NCI-H1930 (cell line): ENCODE measurements around the gene PRSS57.

ENCODE experiments used
- DNase-seq, 2 experiments: peaks; one replicate each; lab custom pipeline; 2025; lab: John Stamatoyannopoulos, UW

Gene PRSS57

DNA sequence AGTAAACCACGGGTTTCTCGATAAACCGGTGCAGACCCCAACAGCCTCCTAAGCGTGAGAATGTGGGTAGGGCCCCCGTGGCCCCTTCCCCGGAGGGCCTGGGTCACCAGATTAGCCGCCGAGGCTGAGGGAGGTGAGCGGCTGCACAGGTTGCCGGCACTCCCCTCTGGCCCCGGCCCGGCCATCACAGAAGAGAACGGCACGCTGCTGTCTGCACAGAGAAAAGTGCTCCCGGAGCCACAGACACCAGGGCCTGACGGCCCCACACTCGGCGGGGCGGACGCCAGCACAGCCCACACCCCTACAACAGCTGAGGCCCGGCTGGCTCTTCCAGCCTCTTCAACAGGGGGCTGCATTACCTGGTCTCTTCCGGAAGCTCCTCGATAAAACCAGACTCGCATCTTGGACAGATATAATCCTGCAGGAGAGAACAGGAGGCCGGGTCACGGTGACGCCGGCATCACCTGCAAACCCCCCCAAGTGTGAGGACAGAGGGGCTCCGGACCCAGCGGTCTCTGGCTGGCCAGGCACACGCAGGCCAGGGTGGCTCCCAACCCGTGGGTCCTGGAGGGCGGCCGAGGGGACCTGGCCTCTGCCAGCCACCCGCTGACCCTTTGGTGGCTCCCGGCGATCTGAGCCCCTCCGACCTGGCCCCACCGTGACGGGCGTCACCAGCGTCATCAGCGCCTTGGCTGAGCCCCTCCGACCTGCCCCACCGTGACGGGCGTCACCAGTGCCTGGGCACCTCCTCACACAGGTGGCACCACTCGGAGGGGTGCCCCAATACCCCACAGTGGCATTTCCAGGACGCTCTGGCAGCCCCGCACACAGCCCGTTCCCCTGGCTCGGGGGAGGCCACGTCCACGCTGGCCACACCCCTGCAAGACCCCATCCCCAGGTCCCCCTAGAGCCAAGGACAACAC lies 42.5 kb downstream of the PRSS57 start:
- no peak for DNase-seq

DNA sequence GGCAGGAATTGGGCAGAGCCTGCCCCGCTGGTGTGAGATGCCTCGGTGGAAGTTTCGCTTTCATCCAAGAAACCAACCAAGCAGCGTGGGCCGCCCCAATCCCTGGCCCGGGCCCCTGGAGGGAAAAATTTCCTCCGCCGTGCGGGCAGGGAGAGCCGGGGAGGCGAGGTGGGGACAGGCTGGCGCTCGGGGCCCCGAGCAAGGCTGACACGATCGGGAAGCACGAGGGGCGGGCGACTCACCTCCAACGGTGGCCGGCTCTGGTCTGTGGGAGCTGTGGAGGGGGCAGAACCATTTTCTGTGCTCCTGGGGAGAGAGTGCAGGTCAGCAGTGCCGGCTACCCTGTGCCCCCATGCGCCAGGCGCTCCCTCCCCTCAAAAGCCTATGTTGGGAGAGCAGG lies 43.3 kb downstream of the PRSS57 start:
- no peak for DNase-seq

DNA sequence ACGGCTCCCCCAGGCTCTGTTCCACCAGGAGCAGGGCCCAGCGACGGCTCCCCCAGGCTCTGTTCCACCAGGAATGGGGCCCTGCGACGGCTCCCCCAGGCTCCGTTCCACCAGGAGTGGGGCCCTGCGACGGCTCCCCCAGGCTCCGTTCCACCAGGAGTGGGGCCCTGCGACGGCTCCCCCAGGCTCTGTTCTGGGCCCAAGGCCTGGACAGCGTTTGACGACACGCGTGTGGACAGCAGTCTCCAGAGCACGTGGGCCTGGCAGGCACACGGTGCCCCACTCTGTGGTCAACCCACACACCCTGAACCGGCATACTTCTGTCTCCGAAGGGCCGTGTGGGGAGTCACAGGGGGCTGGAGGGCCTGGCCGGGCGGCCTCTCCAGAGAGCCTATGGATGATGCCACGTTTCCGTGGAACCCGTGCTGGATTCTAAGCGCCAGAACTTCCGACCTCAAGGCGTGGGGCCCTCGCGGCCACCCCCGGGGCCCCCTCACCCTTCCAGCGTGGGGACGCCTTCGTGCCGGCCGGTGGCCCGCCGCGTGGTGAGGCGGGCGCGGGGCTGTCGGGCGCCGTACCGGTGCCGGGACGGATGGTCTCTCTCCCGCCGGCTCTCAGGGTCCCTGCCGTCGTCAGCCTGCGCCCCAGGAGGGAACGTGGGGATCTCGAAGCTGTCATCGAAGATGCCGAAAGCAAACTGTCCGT lies 44.0 kb downstream of the PRSS57 start:
- DNase-seq = no peak

DNA sequence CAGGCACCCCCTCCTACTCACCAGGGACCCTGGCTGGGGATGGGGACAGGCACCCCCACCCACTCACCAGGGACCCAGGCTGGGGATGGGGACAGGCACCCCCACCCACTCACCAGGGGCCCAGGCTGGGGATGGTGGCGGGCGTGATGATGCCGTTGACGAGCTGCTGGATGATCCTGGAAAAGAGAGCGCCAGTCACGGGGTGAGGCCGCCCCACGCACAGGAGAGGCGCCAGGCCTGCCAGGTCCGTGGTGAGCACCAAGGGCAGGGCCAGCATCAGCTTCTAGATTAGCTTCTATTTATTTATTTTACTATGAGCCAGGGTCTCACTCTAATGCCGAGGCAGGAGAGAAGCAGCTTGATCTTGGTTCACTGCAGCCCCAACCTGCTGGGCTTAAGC lies 45.1 kb downstream of the PRSS57 start:
- no peak for DNase-seq

DNA sequence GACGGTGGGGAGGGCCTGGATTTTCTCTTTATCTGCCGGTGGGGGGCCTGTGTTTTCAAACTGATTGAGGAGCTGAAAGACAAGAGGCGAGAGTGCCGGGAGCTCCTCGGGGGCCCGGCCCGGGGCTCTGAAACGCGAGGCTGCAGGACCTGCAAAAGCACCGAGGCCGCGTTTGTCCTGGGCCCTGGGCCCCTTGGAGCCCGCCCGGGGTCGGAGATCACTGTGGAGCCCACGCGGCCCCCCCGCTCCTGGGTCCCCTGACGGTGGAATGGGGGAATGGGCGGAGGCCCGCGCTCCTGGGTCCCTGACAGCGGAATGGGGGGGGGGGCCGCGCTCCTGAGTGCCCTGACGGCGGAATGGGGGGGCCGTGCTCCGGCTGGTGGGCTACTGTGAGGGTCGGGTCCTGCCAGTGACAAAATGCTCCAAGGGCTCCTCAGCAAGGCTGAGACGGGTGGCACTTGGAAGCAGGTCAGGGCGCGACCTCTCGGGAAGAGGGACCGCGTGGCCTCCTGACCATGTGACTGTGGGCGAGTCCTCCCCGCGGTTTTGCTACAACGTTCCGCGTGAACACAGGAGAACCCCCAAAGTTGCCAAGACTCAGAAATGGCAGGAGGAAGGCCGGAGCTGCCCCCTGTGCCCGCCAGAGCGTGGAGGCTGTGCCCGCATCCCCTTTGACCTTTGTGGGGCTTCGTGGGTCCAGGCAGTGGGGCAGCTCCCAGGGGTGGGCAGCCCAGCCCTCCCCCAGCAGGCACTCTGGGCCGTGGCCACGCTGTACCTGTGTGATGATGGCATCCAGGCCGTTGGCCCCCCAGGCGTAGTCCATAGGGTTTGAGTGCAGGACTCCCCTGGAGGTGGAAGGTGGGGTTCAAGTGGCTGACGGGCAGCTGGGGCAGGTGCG lies 46.1 kb downstream of the PRSS57 start:
- DNase-seq = no peak

DNA sequence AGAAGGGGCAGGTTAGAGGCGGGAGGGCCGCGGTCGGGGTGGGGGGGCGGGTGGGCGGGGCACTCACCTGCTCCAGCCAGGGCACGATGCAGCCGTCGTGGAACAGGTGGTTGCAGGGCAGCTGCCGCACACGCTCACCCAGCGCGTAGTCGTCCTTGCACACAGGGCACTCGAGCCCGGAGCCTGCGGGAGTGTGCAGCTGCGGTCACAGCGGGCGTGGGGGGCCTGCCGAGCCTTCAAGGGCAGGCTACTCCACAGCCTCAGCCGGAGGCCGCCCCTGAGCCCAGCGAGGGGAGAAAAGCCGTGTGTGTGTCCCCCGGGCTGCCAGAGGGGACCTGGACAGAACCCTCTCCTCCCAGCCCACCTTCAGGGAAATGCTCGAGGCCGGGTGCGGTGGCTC lies 46.9 kb downstream of the PRSS57 start:
- DNase-seq = no peak

DNA sequence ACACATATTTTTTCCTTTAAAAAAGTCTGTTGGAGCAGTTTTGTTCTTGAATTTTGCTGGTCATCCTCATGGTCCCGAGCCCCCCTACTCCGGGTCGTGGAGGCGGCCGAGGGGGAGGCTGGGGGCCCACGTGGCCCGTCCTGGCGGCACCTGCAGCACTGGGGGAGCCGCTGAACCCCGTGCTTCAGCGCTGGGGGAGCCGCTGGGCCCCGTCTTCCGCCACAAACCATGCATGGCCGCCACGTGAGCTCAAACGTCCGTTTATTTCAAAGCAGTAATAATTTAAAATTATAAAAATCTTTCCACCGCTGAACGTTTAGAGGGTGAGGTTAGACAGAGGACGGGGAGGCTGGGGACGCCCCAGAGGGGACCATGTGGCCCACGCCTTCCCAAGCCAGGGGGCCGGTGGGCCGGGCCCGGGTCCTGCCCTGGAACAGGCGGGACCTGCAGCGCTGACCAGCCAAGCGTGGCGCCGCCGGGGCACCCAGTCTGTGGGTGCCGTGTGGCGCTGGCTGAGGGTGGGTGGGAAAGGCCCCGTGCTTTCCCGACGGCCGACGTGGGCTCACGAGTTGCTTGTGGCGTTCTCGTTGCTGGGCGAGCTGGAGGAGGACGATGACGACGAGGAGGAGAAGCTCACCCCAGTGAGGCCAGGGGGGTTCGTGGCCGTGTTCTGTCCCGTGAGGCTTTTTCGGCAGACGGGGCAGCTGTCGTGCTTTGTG lies 47.5 kb downstream of the PRSS57 start:
- no peak for DNase-seq

DNA sequence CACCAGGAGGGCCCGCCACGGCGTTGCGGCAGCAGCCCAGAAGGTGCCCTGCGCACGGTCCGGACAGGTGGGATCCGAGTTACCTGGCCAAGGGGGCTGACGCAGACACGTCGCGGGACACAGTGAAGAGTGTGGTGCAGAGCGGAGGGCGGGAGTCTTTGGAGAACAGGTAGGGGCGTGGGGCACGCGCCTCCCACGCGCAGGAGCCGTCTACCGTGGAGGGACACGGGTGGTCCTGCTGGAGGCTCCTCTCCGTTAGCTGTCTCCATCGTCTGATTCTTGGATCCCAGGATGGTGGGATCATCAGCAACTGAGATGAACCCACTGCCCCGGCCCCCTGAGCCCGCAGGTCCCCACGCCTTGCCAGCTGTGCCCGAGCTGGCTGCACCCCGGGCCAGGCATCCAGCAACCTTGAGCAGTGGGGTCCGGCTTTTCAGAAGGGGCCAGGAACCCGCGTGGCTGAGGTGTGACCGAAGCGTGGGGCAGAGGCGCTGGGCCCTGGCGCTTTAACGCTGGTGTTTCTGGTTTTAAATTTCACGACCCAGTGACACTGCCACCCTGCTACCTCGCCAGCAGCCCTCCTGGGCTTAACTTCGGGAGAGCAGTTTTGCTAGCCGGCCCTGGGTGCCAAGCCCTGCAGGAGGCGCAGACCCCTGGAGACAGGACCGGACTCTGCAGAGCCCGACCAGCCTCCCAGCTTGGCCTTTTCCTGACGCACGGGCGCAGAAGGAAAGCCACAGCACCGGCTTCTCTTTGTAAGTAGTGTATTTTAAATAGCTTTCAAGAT lies 48.3 kb downstream of the PRSS57 start:
- no peak for DNase-seq

DNA sequence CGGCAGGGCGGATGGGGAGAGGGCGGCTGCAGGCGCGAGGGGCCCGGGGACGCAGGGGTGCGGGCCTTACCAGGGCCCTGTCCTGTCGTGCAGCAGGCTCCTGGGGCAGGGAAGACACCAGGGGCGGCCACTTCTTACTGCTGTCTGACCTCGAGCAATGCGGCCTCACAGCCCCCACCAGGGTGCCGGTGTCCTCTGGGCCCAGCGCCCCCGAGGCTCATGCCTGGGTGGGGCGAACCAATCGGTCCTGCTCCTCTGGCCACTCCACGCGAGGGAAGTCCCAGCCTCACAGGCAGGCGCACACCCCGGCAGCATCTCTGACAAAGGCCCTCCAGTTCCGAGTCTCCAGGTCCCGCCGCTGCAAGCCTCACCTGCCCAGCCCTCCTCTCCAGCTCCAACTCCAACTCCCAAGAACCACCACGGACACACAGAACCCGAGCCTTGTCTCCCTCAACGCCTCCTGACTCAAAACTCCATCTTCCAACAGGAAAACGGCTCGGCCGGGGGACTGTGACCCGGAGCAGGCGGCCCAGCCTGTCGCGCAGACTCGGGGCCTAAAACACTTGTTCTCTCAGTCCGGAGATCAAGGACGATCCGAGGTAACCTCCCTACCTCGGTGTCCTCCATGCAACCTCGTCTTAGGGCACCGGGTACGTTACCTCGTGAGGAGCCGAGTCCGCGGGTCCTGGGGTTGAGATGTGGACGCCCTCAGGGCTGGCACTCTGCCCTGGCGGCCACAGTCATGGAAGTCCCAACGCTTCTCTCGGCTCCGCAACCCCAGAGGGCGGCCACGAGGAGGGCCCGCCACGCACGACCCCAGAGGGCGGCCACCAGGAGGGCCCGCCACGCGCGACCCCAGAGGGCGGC lies 49.1 kb downstream of the PRSS57 start:
- DNase-seq = no peak

DNA sequence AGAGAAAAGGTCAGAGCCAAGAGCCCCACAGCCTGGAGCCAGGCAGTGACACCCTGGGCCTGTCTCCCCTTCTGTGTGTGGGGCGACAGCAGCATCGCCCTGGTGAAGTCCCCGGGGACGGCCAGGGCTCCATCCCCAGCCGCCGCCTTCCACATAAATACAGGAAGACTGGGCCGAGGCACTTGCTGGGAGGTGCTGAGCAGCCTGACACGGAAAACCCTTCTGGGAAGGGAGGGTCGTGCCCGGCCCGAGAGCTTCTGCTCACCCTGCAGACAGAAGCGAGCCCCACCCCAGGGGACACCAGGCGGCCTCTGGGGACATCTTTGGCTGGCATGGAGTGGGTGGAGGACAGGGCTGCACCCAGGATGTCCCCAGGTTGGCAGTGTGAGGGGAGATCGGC lies 50.5 kb downstream of the PRSS57 start:
- no peak for DNase-seq

DNA sequence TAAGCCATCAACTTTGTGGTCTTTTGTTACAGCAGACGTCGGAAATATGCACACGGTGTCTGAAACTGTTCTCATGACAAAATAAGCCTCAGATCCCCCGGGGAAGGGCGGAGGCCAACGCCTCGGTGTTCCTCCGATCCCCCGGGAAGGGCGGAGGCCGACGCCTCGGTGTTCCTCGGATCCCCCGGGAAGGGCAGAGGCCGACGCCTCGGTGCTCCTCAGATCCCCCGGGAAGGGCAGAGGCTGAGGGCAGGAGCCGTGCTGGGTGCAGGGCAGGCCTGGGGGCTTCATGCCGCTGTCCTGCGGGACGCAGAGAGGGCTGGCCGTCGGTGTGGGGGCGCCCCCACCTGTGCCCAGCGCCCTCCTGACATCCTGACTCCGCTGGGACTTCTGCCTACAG lies 50.9 kb downstream of the PRSS57 start:
- DNase-seq = no peak

DNA sequence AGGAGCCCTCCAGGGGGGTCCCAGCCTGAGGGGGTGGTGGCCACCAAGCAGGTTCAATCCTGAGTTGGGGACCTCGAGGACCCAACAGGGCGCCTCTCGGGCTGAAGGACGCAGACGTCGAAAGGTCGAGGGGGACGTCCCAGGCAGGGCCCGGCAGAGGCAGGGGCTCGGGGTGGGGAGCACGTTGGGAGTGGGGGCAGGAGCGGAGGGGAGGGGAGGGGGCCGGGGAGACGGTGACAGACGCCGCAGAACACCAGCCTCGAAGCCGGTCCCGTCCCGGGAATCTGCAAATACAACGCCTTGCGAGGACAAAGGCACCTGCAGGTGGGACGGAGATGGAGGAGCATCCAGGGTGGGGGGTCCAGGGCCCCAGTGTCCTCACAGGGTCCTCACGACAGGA lies 51.5 kb downstream of the PRSS57 start:
- no peak for DNase-seq

DNA sequence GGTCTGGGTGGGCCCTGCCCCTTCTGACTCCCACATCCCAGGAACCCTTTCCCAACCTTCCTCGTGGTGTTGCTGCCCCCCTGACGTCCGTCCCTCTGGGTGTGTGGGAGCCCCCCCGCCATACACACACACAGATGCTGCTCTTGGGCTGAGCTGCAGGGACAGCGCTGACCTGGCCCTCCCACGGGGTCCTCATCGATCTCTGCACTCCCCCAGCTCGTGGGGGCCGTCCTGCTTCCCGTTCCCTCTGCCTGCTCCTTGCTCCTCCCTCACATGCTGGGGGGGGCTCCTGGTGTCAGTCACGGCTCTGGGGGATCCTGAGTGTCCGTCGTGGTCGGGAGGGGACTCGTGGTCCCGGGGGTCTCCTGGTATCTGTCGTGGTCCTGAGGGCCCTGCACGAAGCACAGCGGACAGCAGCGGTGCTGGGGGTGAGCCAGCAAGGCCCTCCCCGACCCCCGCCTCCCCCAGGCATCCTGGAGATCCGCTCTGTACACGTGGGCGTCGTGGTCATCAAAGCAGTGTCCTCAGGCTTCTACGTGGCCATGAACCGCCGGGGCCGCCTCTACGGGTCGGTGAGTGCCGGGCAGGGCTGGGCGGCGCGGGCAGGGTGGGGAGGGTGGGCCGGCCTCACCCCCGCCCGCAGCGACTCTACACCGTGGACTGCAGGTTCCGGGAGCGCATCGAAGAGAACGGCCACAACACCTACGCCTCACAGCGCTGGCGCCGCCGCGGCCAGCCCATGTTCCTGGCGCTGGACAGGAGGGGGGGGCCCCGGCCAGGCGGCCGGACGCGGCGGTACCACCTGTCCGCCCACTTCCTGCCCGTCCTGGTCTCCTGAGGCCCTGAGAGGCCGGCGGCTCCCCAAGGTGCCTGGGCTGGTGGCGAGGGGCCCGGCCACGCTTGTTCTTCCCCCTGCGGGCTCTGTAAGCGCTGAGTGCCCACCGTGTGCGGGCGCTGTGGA lies 52.2 kb downstream of the PRSS57 start:
- DNase-seq = no peak

DNA sequence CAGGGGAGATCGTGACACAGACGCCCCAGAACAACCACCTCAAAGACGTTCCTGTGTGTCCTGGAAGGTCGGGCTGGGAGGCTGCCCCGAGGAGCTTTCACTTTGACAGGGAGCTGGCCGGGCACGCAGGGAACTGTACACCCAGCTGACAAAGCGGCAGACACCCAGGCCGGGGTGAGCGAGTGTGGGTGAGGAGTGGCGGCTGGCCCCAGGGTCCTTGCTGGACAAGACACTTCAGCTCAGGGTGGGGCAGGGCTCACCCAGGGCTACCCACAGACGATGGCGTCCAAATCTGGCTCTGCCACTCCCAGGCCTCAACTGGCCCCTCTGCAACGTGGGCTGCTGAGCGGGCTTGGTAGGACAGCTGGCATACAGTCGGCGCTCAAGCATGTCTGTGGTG lies 53.5 kb downstream of the PRSS57 start:
- no peak for DNase-seq

DNA sequence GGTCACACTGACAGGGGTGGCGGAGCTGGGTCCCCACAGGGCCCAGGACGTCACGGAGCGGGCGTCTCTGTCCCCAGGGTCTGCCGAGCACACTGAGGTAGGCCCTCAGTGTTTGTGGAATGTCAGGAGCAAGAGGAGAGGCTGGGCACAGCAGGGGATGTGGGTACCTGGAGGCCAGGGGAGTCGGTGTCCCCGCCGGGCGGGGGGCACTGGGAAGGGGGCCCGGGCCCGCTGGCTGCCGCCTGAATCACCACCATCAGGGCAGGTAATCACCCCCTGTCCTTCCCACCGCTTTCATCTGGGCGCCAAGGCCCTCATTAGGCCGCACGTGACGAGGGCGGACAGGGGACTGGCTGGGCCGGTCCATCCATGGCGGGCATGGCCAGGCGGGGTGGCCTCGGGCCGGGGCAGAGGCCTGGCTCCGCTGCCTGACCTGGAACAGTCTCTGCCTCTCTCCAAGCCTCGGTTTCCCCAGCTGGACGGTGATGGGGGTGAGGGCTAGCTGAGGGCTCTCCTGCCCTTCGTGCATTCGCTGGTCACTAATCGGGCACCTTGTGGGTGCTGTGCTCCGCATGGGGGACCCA lies 54.6 kb downstream of the PRSS57 start:
- no peak for DNase-seq

DNA sequence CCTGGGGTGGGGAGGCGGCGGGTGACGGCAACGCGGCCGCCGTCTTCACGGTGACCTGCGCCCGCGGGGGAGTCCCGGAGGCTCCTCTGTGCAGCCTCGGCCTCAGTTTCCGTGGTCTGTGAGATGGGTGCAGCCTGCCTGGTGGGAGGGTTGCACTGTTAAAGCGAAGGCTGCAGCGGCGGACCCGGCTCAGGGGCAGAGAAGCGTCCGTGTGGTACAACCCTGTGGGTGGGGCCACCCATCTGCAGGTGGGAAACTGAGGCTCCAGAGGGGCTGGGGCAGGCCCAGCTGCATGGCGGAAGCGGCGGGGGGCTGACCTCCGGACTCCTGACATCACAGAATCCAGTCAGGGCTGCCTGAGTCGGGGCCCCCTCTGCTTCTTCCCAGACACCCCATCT lies 55.1 kb downstream of the PRSS57 start:
- DNase-seq = no peak

DNA sequence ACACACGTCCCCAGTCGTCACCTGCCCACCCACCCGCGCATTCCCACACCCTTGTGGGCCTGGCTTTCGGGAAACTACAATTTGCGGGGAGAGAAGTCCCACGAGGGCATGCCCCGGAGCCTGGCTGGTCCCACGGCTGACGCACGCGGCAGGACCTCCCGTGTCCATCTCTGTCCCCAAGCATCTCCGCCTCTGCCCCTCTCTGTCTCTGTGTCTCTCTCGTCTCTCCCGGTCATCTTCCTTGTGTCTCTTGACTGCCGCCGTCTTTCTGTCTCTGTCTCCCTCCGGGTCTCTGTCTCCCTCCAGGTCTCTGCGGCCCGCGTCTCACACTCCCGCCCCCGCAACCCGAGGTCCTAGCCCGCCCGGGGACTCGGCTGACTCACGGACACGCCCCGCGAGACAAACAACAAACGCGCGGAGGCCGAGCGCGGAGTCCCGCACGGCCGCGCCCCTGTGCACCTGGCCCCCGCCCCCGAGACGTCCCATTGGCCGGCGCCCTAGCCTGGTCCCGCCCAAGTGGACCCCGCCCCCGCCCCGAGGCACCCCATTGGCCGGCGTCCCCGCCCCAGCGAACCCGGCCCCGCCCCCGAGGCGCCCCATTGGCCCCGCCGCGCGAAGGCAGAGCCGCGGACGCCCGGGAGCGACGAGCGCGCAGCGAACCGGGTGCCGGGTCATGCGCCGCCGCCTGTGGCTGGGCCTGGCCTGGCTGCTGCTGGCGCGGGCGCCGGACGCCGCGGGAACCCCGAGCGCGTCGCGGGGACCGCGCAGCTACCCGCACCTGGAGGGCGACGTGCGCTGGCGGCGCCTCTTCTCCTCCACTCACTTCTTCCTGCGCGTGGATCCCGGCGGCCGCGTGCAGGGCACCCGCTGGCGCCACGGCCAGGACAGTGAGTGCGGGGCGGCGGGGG lies 55.7 kb downstream of the PRSS57 start, which contains the start of gene FGF22:
Gene FGF22, plus strand, starts transcription at position 627 of the 908 bp plus-strand sequence. Its CDS starts 47 bp downstream, at position 674.
- peak; percentile 75 to 84 for DNase-seq
